Activated B cell treated with CpG ODN at 0.5 μM for 24 hours (primary cell): Measurements from ENCODE around the gene GALK2. TPM values are rescaled to one million over a fixed set of nuclear protein-coding genes. Genes with fewer than 3 reads are reported as not detected.

Source experiments
- ATAC-seq: fragments of 200-7000 bp; cut with Tn5 transposase; one replicate; pipeline ENCODE4 v1.10.0; 2021; ENCODE audit warnings: low read depth, mild to moderate bottlenecking, moderate library complexity
- CTCF ChIA-PET: fragments of 350-600 bp; sonication (Branson Sonifier 250); formaldehyde crosslinking; loops from one replicate; lab custom pipeline; 2021; ENCODE audit warnings: antibody characterized with exemption; lab: Charles Lee
- POLR2A ChIA-PET: fragments of 350-600 bp; sonication (Branson Sonifier 250); formaldehyde crosslinking; loops from one replicate; lab custom pipeline; 2021; ENCODE audit warnings: antibody characterized with exemption; lab: Charles Lee
- DNase-seq: peaks from one replicate; pipeline ENCODE4 v3.0.0; 2022
- H3K27ac Mint-ChIP-seq: one replicate; pipeline ENCODE4 v1.8.0; 2020; ENCODE audit warnings: mixed read lengths
- H3K27me3 Mint-ChIP-seq: one replicate; pipeline ENCODE4 v1.8.0; 2021; ENCODE audit warnings: mixed read lengths
- H3K36me3 Mint-ChIP-seq: one replicate; pipeline ENCODE4 v1.8.0; 2021; ENCODE audit warnings: low read depth, mixed read lengths
- H3K4me1 Mint-ChIP-seq: one replicate; pipeline ENCODE4 v1.8.0; 2021; ENCODE audit warnings: mixed read lengths
- H3K4me3 Mint-ChIP-seq: one replicate; pipeline ENCODE4 v1.8.0; 2020; ENCODE audit warnings: mild to moderate bottlenecking, mixed read lengths
- H3K9me3 Mint-ChIP-seq: one replicate; pipeline ENCODE4 v1.8.0; 2020; ENCODE audit warnings: mixed read lengths
- intact Hi-C: fragments of 100-400 bp; cut with micrococcal nuclease; formaldehyde crosslinking; loops from one replicate; pipeline ENCODE4 v1.15.1; 2024
- total RNA-seq: library from RNA; stranded (reverse); gene quantifications from 2 replicates; pipeline ENCODE4 v1.2.3, GENCODE V29; 2022
- TF ChIP-seq, protein P1 (sequence below): fragments of 200-600 bp; IDR thresholded peaks from one replicate; pipeline ENCODE4 v1.8.0; 2022; ENCODE audit warnings: antibody characterized with exemption, mild to moderate bottlenecking

GALK2 gene
- total RNA-seq, 1 donor from 2014 or later, result 16.6 TPM

GRCh38 chr15:49290191-49290590, 120.1 kb downstream of the GALK2 start:
- H3K9me3 Mint-ChIP-seq, result no peaks in the 10 kb centered on the region
- POLR2A ChIA-PET, result no interaction called here
- TF ChIP-seq, protein P1, sequence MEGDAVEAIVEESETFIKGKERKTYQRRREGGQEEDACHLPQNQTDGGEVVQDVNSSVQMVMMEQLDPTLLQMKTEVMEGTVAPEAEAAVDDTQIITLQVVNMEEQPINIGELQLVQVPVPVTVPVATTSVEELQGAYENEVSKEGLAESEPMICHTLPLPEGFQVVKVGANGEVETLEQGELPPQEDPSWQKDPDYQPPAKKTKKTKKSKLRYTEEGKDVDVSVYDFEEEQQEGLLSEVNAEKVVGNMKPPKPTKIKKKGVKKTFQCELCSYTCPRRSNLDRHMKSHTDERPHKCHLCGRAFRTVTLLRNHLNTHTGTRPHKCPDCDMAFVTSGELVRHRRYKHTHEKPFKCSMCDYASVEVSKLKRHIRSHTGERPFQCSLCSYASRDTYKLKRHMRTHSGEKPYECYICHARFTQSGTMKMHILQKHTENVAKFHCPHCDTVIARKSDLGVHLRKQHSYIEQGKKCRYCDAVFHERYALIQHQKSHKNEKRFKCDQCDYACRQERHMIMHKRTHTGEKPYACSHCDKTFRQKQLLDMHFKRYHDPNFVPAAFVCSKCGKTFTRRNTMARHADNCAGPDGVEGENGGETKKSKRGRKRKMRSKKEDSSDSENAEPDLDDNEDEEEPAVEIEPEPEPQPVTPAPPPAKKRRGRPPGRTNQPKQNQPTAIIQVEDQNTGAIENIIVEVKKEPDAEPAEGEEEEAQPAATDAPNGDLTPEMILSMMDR, result no peak
- ATAC-seq (no peak), DNase-seq (no peak)
- no peaks in the 10 kb centered on the region for H3K27me3 Mint-ChIP-seq
- CTCF ChIA-PET, result no interaction called here
- peaks cover 67% of the 10 kb centered on the region for H3K36me3 Mint-ChIP-seq
- no peak overlapping the region for H3K27ac Mint-ChIP-seq
- H3K4me1 Mint-ChIP-seq, result no peaks in the 10 kb centered on the region
- H3K4me3 Mint-ChIP-seq, result no peak overlapping the region
- intact Hi-C loops, result no loop called here

DNA sequence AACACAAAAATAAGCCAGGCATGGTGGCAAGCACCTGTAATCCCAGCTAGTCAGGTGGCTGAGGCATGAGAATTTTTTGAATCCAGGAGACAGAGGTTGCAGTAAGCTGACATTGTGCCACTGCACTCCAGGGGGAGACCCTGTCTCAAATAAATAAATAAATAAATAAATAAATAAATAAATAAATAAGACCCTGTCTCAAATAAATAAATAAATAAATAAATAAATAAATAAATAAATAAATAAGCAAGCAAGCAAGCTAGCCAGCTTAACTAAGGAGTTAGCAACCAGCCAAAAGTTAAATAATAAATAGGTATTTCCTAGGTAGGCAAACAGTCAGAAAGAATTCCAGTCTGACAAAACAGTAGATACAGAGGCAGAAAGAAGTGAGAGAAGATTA, 123.9 kb downstream of the GALK2 start:
- ATAC-seq (no peak), DNase-seq (no peak)
- H3K36me3 Mint-ChIP-seq, result peaks cover 70% of the 10 kb centered on the region
- H3K9me3 Mint-ChIP-seq, result peaks cover 8% of the 10 kb centered on the region
- no peak overlapping the region for H3K27ac Mint-ChIP-seq
- H3K27me3 Mint-ChIP-seq, result no peaks in the 10 kb centered on the region
- TF ChIP-seq, protein P1, result no peak
- POLR2A ChIA-PET, result no interaction called here
- intact Hi-C loops, result no loop called here
- H3K4me3 Mint-ChIP-seq, result no peak overlapping the region
- CTCF ChIA-PET, result no interaction called here
- H3K4me1 Mint-ChIP-seq, result no peaks in the 10 kb centered on the region

DNA sequence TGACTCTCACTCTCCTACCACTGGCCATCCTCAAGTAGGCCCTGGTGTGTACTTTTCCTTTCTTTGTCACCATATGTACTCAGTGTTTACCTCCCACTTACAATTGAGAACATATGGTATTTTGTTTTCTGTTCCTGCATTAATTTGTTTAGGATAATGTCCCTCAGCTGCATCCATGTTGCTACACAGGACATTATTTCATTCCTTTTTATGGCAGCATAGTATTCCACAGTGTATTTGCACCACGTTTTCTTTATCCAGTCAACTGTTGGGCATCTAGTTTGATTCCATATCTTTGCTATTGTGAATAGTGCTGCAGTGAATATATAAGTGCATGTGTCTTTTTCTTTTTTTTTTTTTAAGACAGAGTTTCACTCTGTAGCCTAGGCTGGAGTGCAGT, 126.2 kb downstream of the GALK2 start:
- Mint-ChIP-seq H3K27ac (no peak overlapping the region), H3K4me3 (no peak overlapping the region), H3K4me1 (no peaks in the 10 kb centered on the region), H3K36me3 (peaks cover 70% of the 10 kb centered on the region), H3K27me3 (no peaks in the 10 kb centered on the region), H3K9me3 (peaks cover 8% of the 10 kb centered on the region)
- ChIA-PET POLR2A (no interaction called here), CTCF (no interaction called here)
- ATAC-seq (no peak), DNase-seq (no peak)
- TF ChIP-seq, protein P1, result no peak
- intact Hi-C loops, result no loop called here

DNA sequence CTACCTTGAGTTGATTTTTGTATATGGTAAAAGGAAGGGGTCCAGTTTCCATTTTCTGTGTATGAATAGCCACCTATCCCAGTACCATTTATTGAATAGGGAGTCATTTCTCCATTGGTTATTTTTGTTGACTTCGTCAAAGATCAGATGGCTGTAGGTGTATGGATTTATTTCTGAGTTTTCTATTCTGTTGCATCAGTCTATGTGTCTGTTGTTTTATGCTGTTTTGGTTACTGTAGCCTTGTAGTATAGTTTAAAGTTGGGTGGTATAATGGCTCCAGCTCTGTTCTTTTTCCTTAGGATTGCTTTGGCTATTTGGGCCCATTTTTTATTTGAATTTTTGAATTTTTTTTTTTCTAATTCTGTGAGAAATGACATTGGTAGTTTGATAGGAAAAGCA, 127.5 kb downstream of the GALK2 start:
- H3K27me3 Mint-ChIP-seq, result no peaks in the 10 kb centered on the region
- H3K9me3 Mint-ChIP-seq, result peaks cover 8% of the 10 kb centered on the region
- no peak overlapping the region for H3K4me3 Mint-ChIP-seq
- CTCF ChIA-PET, result no interaction called here
- DNase-seq (no peak), ATAC-seq (no peak)
- peaks cover 67% of the 10 kb centered on the region for H3K36me3 Mint-ChIP-seq
- POLR2A ChIA-PET, result no interaction called here
- intact Hi-C loops, result no loop called here
- TF ChIP-seq, protein P1, result no peak
- no peaks in the 10 kb centered on the region for H3K4me1 Mint-ChIP-seq
- H3K27ac Mint-ChIP-seq, result no peak overlapping the region

- Mint-ChIP-seq H3K27me3 (no peaks in the 10 kb centered on the region), H3K4me3 (no peak overlapping the region), H3K4me1 (no peaks in the 10 kb centered on the region), H3K9me3 (peaks cover 8% of the 10 kb centered on the region), H3K36me3 (peaks cover 66% of the 10 kb centered on the region), H3K27ac (no peak overlapping the region)
- TF ChIP-seq, protein P1, result no peak
- intact Hi-C loops, result no loop called here
- ATAC-seq, result no peak
- CTCF ChIA-PET, result no interaction called here
- POLR2A ChIA-PET, result no interaction called here
- no peak for DNase-seq
Observed at GRCh38 chr15:49300856-49301255, 130.8 kb downstream of the GALK2 start.
